H9 (cell line): Measurements from ENCODE around the gene SPRTN. TPM values are rescaled to one million over a fixed set of nuclear protein-coding genes. Genes with fewer than 3 reads are reported as not detected.

Experiments used
- DNase-seq: peaks from one replicate; pipeline ENCODE4 v3.0.0-alpha.2; 2017
- H2AFZ ChIP-seq: one replicate; pipeline ENCODE4 v1.6.1; 2013; ENCODE audit warnings: mild to moderate bottlenecking, low read length, control low read depth, moderate library complexity
- H2AK5ac ChIP-seq: 2 replicates; pipeline ENCODE4 v1.6.1; 2013; ENCODE audit warnings: low read length, control low read depth, mixed read lengths; ENCODE audit not compliant: insufficient read length
- H2BK120ac ChIP-seq: one replicate; pipeline ENCODE4 v1.6.1; 2013; ENCODE audit warnings: low read depth, mild to moderate bottlenecking, low read length, control low read depth, inconsistent platforms; ENCODE audit not compliant: poor library complexity, severe bottlenecking
- H2BK12ac ChIP-seq: 2 replicates; pipeline ENCODE4 v1.6.1; 2013; ENCODE audit warnings: low read length, control low read depth, mixed read lengths, low read depth; ENCODE audit not compliant: insufficient read length
- H2BK15ac ChIP-seq: 2 replicates; pipeline ENCODE4 v1.6.1; 2013; ENCODE audit warnings: low read depth, low read length, control low read depth
- H2BK20ac ChIP-seq: one replicate; pipeline ENCODE4 v1.6.1; 2013; ENCODE audit warnings: low read depth, mild to moderate bottlenecking, low read length, control low read depth, inconsistent platforms; ENCODE audit not compliant: poor library complexity, severe bottlenecking
- H2BK5ac ChIP-seq: 2 replicates; pipeline ENCODE4 v1.6.1; 2013; ENCODE audit warnings: low read length, control low read depth, mixed read lengths; ENCODE audit not compliant: insufficient read length
- H3K14ac ChIP-seq: 2 replicates; pipeline ENCODE4 v1.6.1; 2013; ENCODE audit warnings: low read length, control low read depth; ENCODE audit not compliant: insufficient read depth
- H3K18ac ChIP-seq: 2 replicates; pipeline ENCODE4 v1.6.1; 2013; ENCODE audit warnings: low read depth, mild to moderate bottlenecking, mixed read lengths, low read length, control low read depth; ENCODE audit not compliant: insufficient read length
- H3K23ac ChIP-seq: 2 replicates; pipeline ENCODE4 v1.6.1; 2013; ENCODE audit warnings: low read length, control low read depth, mixed read lengths, low read depth; ENCODE audit not compliant: insufficient read length
- H3K23me2 ChIP-seq: 2 replicates; pipeline ENCODE4 v1.6.1; 2013; ENCODE audit warnings: low read depth, mild to moderate bottlenecking, mixed read lengths, low read length, control low read depth; ENCODE audit not compliant: insufficient read length, poor library complexity, severe bottlenecking
- H3K27ac ChIP-seq: 2 replicates; pipeline ENCODE4 v1.5.1; 2013; ENCODE audit warnings: low read length, control low read depth, mixed read lengths, low read depth; ENCODE audit not compliant: insufficient read length
- H3K27me3 ChIP-seq: 2 replicates; pipeline ENCODE4 v1.6.1; 2013; ENCODE audit warnings: low read length, control low read depth, inconsistent platforms; ENCODE audit not compliant: insufficient read depth
- H3K4ac ChIP-seq: 2 replicates; pipeline ENCODE4 v1.6.1; 2013; ENCODE audit warnings: low read depth, mild to moderate bottlenecking, control low read depth, inconsistent platforms, low read length, moderate library complexity
- H3K4me1 ChIP-seq: 2 replicates; pipeline ENCODE4 v1.6.1; 2013; ENCODE audit warnings: low read length, control low read depth, inconsistent platforms; ENCODE audit not compliant: insufficient read depth
- H3K4me2 ChIP-seq: 2 replicates; pipeline ENCODE4 v1.6.1; 2013; ENCODE audit warnings: low read length, control low read depth, mixed read lengths; ENCODE audit not compliant: insufficient read length, insufficient read depth
- H3K56ac ChIP-seq: 2 replicates; pipeline ENCODE4 v1.6.1; 2013; ENCODE audit warnings: low read depth, mild to moderate bottlenecking, mixed read lengths, low read length, control low read depth; ENCODE audit not compliant: insufficient read length
- H3K79me1 ChIP-seq: 2 replicates; pipeline ENCODE4 v1.6.1; 2013; ENCODE audit warnings: low read depth, mild to moderate bottlenecking, moderate library complexity, low read length, control low read depth, inconsistent platforms; ENCODE audit not compliant: insufficient read depth, poor library complexity, severe bottlenecking
- H3K79me2 ChIP-seq: 2 replicates; pipeline ENCODE4 v1.6.1; 2013; ENCODE audit warnings: low read length, control low read depth, inconsistent platforms; ENCODE audit not compliant: insufficient read depth
- H3K9ac ChIP-seq: 2 replicates; pipeline ENCODE4 v1.6.1; 2013; ENCODE audit warnings: low read length, control low read depth, mixed read lengths; ENCODE audit not compliant: insufficient read length; ENCODE audit errors: extremely low read depth
- H3K9me3 ChIP-seq: one replicate; pipeline ENCODE4 v1.6.1; 2013; ENCODE audit warnings: low read depth, low read length, inconsistent platforms; ENCODE audit not compliant: control insufficient read depth
- H3T11ph ChIP-seq: one replicate; pipeline ENCODE4 v1.6.1; 2013; ENCODE audit warnings: mild to moderate bottlenecking, low read length, control low read depth, inconsistent platforms
- H4K20me1 ChIP-seq: one replicate; pipeline ENCODE4 v1.6.1; 2013; ENCODE audit not compliant: control insufficient read depth, insufficient read length, insufficient read depth
- H4K5ac ChIP-seq: 2 replicates; pipeline ENCODE4 v1.6.1; 2013; ENCODE audit warnings: low read depth, mild to moderate bottlenecking, mixed read lengths, low read length, control low read depth; ENCODE audit not compliant: insufficient read length
- H4K8ac ChIP-seq: replicated peaks from 2 replicates; pipeline ENCODE4 v1.6.1; 2013; ENCODE audit warnings: low read length, control low read depth, mixed read lengths, low read depth; ENCODE audit not compliant: insufficient read length
- H4K91ac ChIP-seq: 2 replicates; pipeline ENCODE4 v1.6.1; 2013; ENCODE audit warnings: low read depth, mild to moderate bottlenecking, moderate library complexity, mixed read lengths, low read length, control low read depth; ENCODE audit not compliant: insufficient read length
- H3K27ac Mint-ChIP-seq, 3 experiments: 2 replicates in 2 of 3; 3 replicates in 1 of 3; pipeline ENCODE4 v1.8.0; 2020 to 2021; ENCODE audit warnings: mixed read lengths in 3 of 3, mild to moderate bottlenecking in 1 of 3, moderate library complexity in 1 of 3
- H3K27me3 Mint-ChIP-seq: 2 replicates; pipeline ENCODE4 v1.8.0; 2021; ENCODE audit warnings: low read depth, mild to moderate bottlenecking, moderate library complexity, mixed read lengths
- H3K36me3 Mint-ChIP-seq, 3 experiments: 2 replicates in 2 of 3; 3 replicates in 1 of 3; pipeline ENCODE4 v1.8.0; 2020 to 2021; ENCODE audit warnings: low read depth in 3 of 3, mixed read lengths in 3 of 3; ENCODE audit not compliant: insufficient read depth in 1 of 3
- H3K4me1 Mint-ChIP-seq, 2 experiments: 2 replicates each; pipeline ENCODE4 v1.8.0; 2020; ENCODE audit warnings: mixed read lengths in 2 of 2
- H3K4me3 Mint-ChIP-seq, 2 experiments: 2 replicates in 1 of 2; 3 replicates in 1 of 2; pipeline ENCODE4 v1.8.0; 2020 to 2021; ENCODE audit warnings: mild to moderate bottlenecking in 2 of 2, mixed read lengths in 2 of 2, moderate library complexity in 1 of 2
- H3K9me3 Mint-ChIP-seq, 2 experiments: 2 replicates in 1 of 2; 3 replicates in 1 of 2; pipeline ENCODE4 v1.8.0; 2020; ENCODE audit warnings: mild to moderate bottlenecking in 2 of 2, mixed read lengths in 2 of 2, moderate library complexity in 1 of 2
- WGBS: extraction: QIAGEN DNeasy Blood & Tissue Kit; methylation state at CpG from one replicate; pipeline ENCODE4 v1.1.7; 2013; ENCODE audit warnings: missing lambda C conversion rate, low lambda C conversion rate, mixed read lengths; ENCODE audit not compliant: insufficient read length; ENCODE audit errors: extremely low coverage; 5-methylcytosine and 5-hydroxymethylcytosine counted together
- total RNA-seq: library from RNA; stranded (reverse); gene quantifications from 2 replicates; pipeline ENCODE4 v1.2.1, GENCODE V29; 2021
- TF ChIP-seq, protein P1 (sequence below): fragments of 200-600 bp; sonication (generic); conservative IDR thresholded peaks from 3 replicates; pipeline ENCODE4 v1.8.0; 2021; ENCODE audit warnings: antibody characterized with exemption, mild to moderate bottlenecking

SPRTN gene
- total RNA-seq, 1 experiment from 2014 or later = 14.8 TPM

DNA sequence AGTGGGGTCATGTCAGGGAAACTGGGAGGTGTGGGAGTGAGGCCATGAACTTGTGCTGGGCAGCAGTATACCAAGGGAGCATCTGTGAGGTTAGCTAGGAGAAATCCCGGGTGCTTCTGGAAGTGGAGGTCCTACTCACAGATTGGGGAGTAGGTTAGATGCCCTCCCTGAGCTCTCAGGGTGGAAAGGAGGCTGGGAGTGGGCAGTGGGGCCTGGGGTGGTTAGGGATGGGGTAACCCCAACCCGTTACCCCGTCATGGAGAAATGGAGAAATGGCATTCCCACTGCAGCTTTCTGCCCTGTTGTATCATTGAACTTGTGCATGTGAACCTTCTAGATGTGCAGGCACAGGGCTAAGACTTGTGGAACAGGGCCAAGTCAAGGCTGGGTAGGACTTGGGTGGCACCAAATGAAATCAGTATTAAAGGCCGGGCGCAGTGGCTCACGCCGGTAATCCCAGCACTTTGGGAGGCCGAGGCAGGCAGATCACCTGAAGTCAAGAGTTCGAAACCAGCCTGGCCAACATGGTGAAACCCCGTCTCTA lies 27.6 kb upstream of the SPRTN start:
- no peak overlapping the region for H3K23ac ChIP-seq
- no peak overlapping the region for H2BK12ac ChIP-seq
- H3K56ac ChIP-seq = no peak overlapping the region
- WGBS = no CpG with 5 or more reads among the region's 10 CpGs
- no peak overlapping the region for H3K14ac ChIP-seq
- H2BK120ac ChIP-seq = no peak overlapping the region
- TF ChIP-seq, protein P1, sequence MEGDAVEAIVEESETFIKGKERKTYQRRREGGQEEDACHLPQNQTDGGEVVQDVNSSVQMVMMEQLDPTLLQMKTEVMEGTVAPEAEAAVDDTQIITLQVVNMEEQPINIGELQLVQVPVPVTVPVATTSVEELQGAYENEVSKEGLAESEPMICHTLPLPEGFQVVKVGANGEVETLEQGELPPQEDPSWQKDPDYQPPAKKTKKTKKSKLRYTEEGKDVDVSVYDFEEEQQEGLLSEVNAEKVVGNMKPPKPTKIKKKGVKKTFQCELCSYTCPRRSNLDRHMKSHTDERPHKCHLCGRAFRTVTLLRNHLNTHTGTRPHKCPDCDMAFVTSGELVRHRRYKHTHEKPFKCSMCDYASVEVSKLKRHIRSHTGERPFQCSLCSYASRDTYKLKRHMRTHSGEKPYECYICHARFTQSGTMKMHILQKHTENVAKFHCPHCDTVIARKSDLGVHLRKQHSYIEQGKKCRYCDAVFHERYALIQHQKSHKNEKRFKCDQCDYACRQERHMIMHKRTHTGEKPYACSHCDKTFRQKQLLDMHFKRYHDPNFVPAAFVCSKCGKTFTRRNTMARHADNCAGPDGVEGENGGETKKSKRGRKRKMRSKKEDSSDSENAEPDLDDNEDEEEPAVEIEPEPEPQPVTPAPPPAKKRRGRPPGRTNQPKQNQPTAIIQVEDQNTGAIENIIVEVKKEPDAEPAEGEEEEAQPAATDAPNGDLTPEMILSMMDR = no peak
- H4K8ac ChIP-seq = no peak overlapping the region
- Mint-ChIP-seq H3K27ac (no peak overlapping the region; a peak in 1 of 7 replicates), H3K4me3 (no peak overlapping the region), H3K27me3 (peaks cover 24% of the 10 kb centered on the region), H3K4me1 (no peaks in the 10 kb centered on the region), H3K9me3 (no peaks in the 10 kb centered on the region), H3K36me3 (no peaks in the 10 kb centered on the region; a peak in 1 of 7 replicates)
- H3K27me3 ChIP-seq = no peaks in the 10 kb centered on the region
- no peak overlapping the region for H3T11ph ChIP-seq
- H3K18ac ChIP-seq = no peak overlapping the region
- H3K79me2 ChIP-seq = no peaks in the 10 kb centered on the region
- no peak overlapping the region for H2AFZ ChIP-seq
- H2AK5ac ChIP-seq = no peak overlapping the region
- no peak overlapping the region for H4K5ac ChIP-seq
- no peak overlapping the region for H3K4me2 ChIP-seq
- H4K91ac ChIP-seq = no peak overlapping the region
- H3K27ac ChIP-seq = no peak overlapping the region
- no peak overlapping the region for H3K4ac ChIP-seq
- no peak overlapping the region for H2BK20ac ChIP-seq
- H3K79me1 ChIP-seq = no peaks in the 10 kb centered on the region
- H3K23me2 ChIP-seq = no peaks in the 10 kb centered on the region
- H3K9ac ChIP-seq = no peak overlapping the region
- DNase-seq = no peak
- H2BK15ac ChIP-seq = no peak overlapping the region
- no peaks in the 10 kb centered on the region for H3K9me3 ChIP-seq
- H3K4me1 ChIP-seq = no peaks in the 10 kb centered on the region
- H4K20me1 ChIP-seq = no peaks in the 10 kb centered on the region
- no peak overlapping the region for H2BK5ac ChIP-seq
